Peyer's patch (tissue), 4 donors: ENCODE measurements around the gene ANKFN1. TPM values are rescaled to one million over a fixed set of nuclear protein-coding genes. Genes with fewer than 3 reads are reported as not detected.

Experiments used
- DNase-seq, 3 donors: peaks; one replicate each; pipeline ENCODE4 v3.0.0-alpha.2; 2017 to 2019
- H3K27ac ChIP-seq, 4 donors: fragments of 200-600 bp; sonication (generic); one replicate each; pipeline ENCODE4 v1.5.1; 2016 to 2019
- H3K27me3 ChIP-seq, 2 donors: fragments of 200-600 bp; sonication (generic); one replicate each; pipeline ENCODE4 v1.5.1; 2019
- H3K36me3 ChIP-seq, 3 donors: fragments of 200-600 bp; sonication (generic); one replicate each; pipeline ENCODE4 v1.5.1; 2016 to 2019
- H3K4me1 ChIP-seq, 4 donors: fragments of 200-600 bp; sonication (generic); one replicate each; pipeline ENCODE4 v1.5.1; 2016 to 2019
- H3K4me3 ChIP-seq, 4 donors: fragments of 200-600 bp; sonication (generic); 1 replicate in 3 of 4; 2 replicates in 1 of 4; pipeline ENCODE4 v1.5.1; 2016 to 2019; ENCODE audit warnings: mild to moderate bottlenecking in 1 of 4
- H3K9me3 ChIP-seq, 4 donors: fragments of 200-600 bp; sonication (generic); one replicate each; pipeline ENCODE4 v1.5.1; 2016 to 2019; ENCODE audit warnings: mild to moderate bottlenecking in 1 of 4
- CTCF ChIP-seq, 6 experiments: fragments of 450-650 bp in 4 of 6; fragments of 200-600 bp in 2 of 6; sonication (generic) in 1 of 6; IDR thresholded peaks; one replicate each; pipeline ENCODE4 v1.5.1; 2017 to 2019; ENCODE audit warnings: antibody characterized with exemption in 6 of 6, mild to moderate bottlenecking in 3 of 6, moderate library complexity in 1 of 6
- POLR2A ChIP-seq, 2 donors: fragments of 450-650 bp; IDR thresholded peaks; one replicate each; pipeline ENCODE4 v1.5.1; 2017; ENCODE audit warnings: antibody characterized with exemption in 2 of 2, mild to moderate bottlenecking in 2 of 2, moderate library complexity in 2 of 2
- small RNA-seq, 2 donors: library from RNA; depleted of rRNA; stranded (forward); fragments of <200 nt; gene quantifications; one replicate each; pipeline ENCODE3, GENCODE V24; 2016
- total RNA-seq, 4 donors: library from RNA; depleted of rRNA; stranded (reverse); fragments of >200 nt; gene quantifications; one replicate each; pipeline ENCODE4 v1.1.0, GENCODE V29; 2016

The ANKFN1 gene
- total RNA-seq, 4 donors from 2014 or later = 0.95 to 2.0 (median 1.6) TPM; not detected in 1

- no peaks in the 10 kb centered on the region for H3K9me3 ChIP-seq
- H3K4me3 ChIP-seq = no peak overlapping the region
- TF ChIP-seq CTCF (IDR thresholded peaks at IDR 0.05) (no peak), POLR2A (IDR thresholded peaks at IDR 0.05) (no peak)
- no peaks in the 10 kb centered on the region for H3K4me1 ChIP-seq
- H3K27me3 ChIP-seq = no peaks in the 10 kb centered on the region
- no peak overlapping the region for H3K27ac ChIP-seq
- no peaks in the 10 kb centered on the region for H3K36me3 ChIP-seq
- no peak for DNase-seq
These were observed 404.4 kb downstream of the ANKFN1 start for GRCh38 chr17:56557682-56558081.

- no peaks in the 10 kb centered on the region for H3K36me3 ChIP-seq
- H3K9me3 ChIP-seq = no peaks in the 10 kb centered on the region
- no peak for TF ChIP-seq CTCF (IDR thresholded peaks at IDR 0.05)
- TF ChIP-seq POLR2A (IDR thresholded peaks at IDR 0.05) = no peak
- no peak overlapping the region for H3K27ac ChIP-seq
- no peak overlapping the region for H3K4me3 ChIP-seq
- no peaks in the 10 kb centered on the region for H3K4me1 ChIP-seq
- DNase-seq = no peak
- no peaks in the 10 kb centered on the region for H3K27me3 ChIP-seq
These were observed 404.8 kb downstream of the ANKFN1 start for GRCh38 chr17:56558088-56558487.

Small RNA genes lying within 50 kb of the gene (small RNA-seq; reads per million reads assigned to genes)
- 0 reads per million in 2 donors for gene AC006600.1
